HEK293 (cell line): ENCODE results near the gene NDRG4.

Experiments used
- CTCF ChIA-PET: fragments of 350-600 bp; formaldehyde crosslinking; extraction: SDS; loops from one replicate; lab custom pipeline; 2021; ENCODE audit warnings: antibody characterized with exemption; lab: Yijun Ruan, JAX
- POLR2A ChIA-PET: fragments of 300-600 bp; formaldehyde crosslinking; extraction: SDS; loops from one replicate; lab custom pipeline; 2020; ENCODE audit warnings: antibody characterized with exemption, inconsistent platforms; lab: Yijun Ruan, JAX
- H3K27ac ChIP-seq: fragments of 200-500 bp; sonication (Bioruptor generic); 2 replicates; pipeline ENCODE4 v1.5.1; 2014; ENCODE audit warnings: low read depth, low read length, control low read depth, inconsistent platforms; ENCODE audit errors: extremely low read depth
- H3K36me3 ChIP-seq, 2 experiments: fragments of 200-500 bp in 1 of 2; sonication (Bioruptor generic) in 1 of 2; 1 replicate in 1 of 2; 2 replicates in 1 of 2; pipeline ENCODE4 v1.5.1; 2014 to 2017; ENCODE audit warnings: inconsistent platforms in 2 of 2, low read length in 2 of 2; ENCODE audit not compliant: control insufficient read depth in 2 of 2, insufficient read depth in 1 of 2
- H3K4me1 ChIP-seq: fragments of 200-500 bp; sonication (Bioruptor generic); 2 replicates; pipeline ENCODE4 v1.5.1; 2014; ENCODE audit warnings: mild to moderate bottlenecking, low read length, inconsistent platforms; ENCODE audit not compliant: control insufficient read depth, insufficient read depth
- H3K4me3 ChIP-seq: 2 replicates; pipeline ENCODE4 v1.5.1; 2011; ENCODE audit warnings: low read depth, mild to moderate bottlenecking, control low read depth, low read length, moderate library complexity
- H3K9me3 ChIP-seq: fragments of 200-500 bp; sonication (Bioruptor generic); 2 replicates; pipeline ENCODE4 v1.5.1; 2014; ENCODE audit warnings: low read depth, low read length, inconsistent platforms; ENCODE audit not compliant: control insufficient read depth, insufficient read depth
- BCL11A ChIP-seq: fragments of 450-650 bp; formaldehyde crosslinking; IDR thresholded peaks from 2 replicates; pipeline ENCODE4 v1.5.1; 2016; ENCODE audit warnings: low read depth, missing biosample characterization, missing genetic modification characterization
- BCL6B ChIP-seq: fragments of 450-650 bp; formaldehyde crosslinking; IDR thresholded peaks from 2 replicates; pipeline ENCODE4 v1.5.1; 2017; ENCODE audit warnings: missing biosample characterization, missing genetic modification characterization
- GLIS1 ChIP-seq: fragments of 450-650 bp; formaldehyde crosslinking; IDR thresholded peaks from 2 replicates; pipeline ENCODE4 v1.5.1; 2016; ENCODE audit warnings: missing biosample characterization, missing genetic modification characterization
- HOXA7 ChIP-seq: sonication (generic); formaldehyde crosslinking; IDR thresholded peaks from 2 replicates; pipeline ENCODE4 v1.8.1; 2022; ENCODE audit warnings: missing genetic modification reagents, borderline replicate concordance
- HOXC10 ChIP-seq: sonication (generic); formaldehyde crosslinking; IDR thresholded peaks from 2 replicates; pipeline ENCODE4 v1.8.1; 2023; ENCODE audit warnings: mild to moderate bottlenecking, missing genetic modification reagents
- HOXD13 ChIP-seq: sonication (generic); formaldehyde crosslinking; IDR thresholded peaks from 2 replicates; pipeline ENCODE4 v1.8.0; 2022; ENCODE audit warnings: missing genetic modification reagents, borderline replicate concordance
- OSR2 ChIP-seq: fragments of 450-650 bp; formaldehyde crosslinking; IDR thresholded peaks from 2 replicates; pipeline ENCODE4 v1.5.1; 2016; ENCODE audit warnings: missing biosample characterization, missing genetic modification characterization
- OVOL3 ChIP-seq: fragments of 450-650 bp; formaldehyde crosslinking; IDR thresholded peaks from 2 replicates; pipeline ENCODE4 v1.5.1; 2016; ENCODE audit warnings: missing biosample characterization, missing genetic modification characterization
- PRDM1 ChIP-seq: fragments of 450-650 bp; formaldehyde crosslinking; IDR thresholded peaks from 2 replicates; pipeline ENCODE4; 2016; ENCODE audit warnings: missing biosample characterization, missing genetic modification characterization
- YY2 ChIP-seq: fragments of 450-650 bp; formaldehyde crosslinking; IDR thresholded peaks from 2 replicates; pipeline ENCODE4 v1.5.1; 2016; ENCODE audit warnings: missing biosample characterization, missing genetic modification characterization
- ZBTB1 ChIP-seq: fragments of 450-650 bp; formaldehyde crosslinking; IDR thresholded peaks from 2 replicates; pipeline ENCODE4 v1.5.1; 2016; ENCODE audit warnings: missing biosample characterization, missing genetic modification characterization
- ZBTB17 ChIP-seq: fragments of 450-650 bp; formaldehyde crosslinking; IDR thresholded peaks from 2 replicates; pipeline ENCODE4 v1.5.1; 2016; ENCODE audit warnings: missing biosample characterization, missing genetic modification characterization
- ZBTB48 ChIP-seq: fragments of 450-650 bp; formaldehyde crosslinking; IDR thresholded peaks from 2 replicates; pipeline ENCODE4 v1.5.1; 2016; ENCODE audit warnings: missing biosample characterization, missing genetic modification characterization
- ZFP41 ChIP-seq: fragments of 450-650 bp; formaldehyde crosslinking; IDR thresholded peaks from 2 replicates; pipeline ENCODE4 v1.5.1; 2016; ENCODE audit warnings: missing biosample characterization, missing genetic modification characterization, borderline replicate concordance
- ZNF184 ChIP-seq: fragments of 450-650 bp; IDR thresholded peaks from 2 replicates; pipeline ENCODE4 v1.5.1; 2018; ENCODE audit warnings: missing biosample characterization, mild to moderate bottlenecking, missing genetic modification characterization
- ZNF211 ChIP-seq: fragments of 450-650 bp; formaldehyde crosslinking; IDR thresholded peaks from 2 replicates; pipeline ENCODE4 v1.5.1; 2016; ENCODE audit warnings: low read depth, missing biosample characterization, missing genetic modification characterization
- ZNF433 ChIP-seq: fragments of 450-650 bp; formaldehyde crosslinking; IDR thresholded peaks from 2 replicates; pipeline ENCODE4 v1.5.1; 2016; ENCODE audit warnings: missing biosample characterization, missing genetic modification characterization, low read depth
- ZNF510 ChIP-seq: fragments of 450-650 bp; formaldehyde crosslinking; IDR thresholded peaks from 2 replicates; pipeline ENCODE4 v1.5.1; 2018; ENCODE audit warnings: mild to moderate bottlenecking, missing genetic modification characterization, missing biosample characterization; ENCODE audit not compliant: insufficient replicate concordance
- ZNF600 ChIP-seq: fragments of 450-650 bp; formaldehyde crosslinking; IDR thresholded peaks from 2 replicates; pipeline ENCODE4 v1.5.1; 2016; ENCODE audit warnings: missing biosample characterization, missing genetic modification characterization
- TF ChIP-seq, protein P1 (sequence below): fragments of 450-650 bp; formaldehyde crosslinking; IDR thresholded peaks from 2 replicates; pipeline ENCODE4 v1.5.1; 2017; ENCODE audit warnings: missing biosample characterization, mild to moderate bottlenecking, missing genetic modification characterization, moderate library complexity

NDRG4 gene

DNA sequence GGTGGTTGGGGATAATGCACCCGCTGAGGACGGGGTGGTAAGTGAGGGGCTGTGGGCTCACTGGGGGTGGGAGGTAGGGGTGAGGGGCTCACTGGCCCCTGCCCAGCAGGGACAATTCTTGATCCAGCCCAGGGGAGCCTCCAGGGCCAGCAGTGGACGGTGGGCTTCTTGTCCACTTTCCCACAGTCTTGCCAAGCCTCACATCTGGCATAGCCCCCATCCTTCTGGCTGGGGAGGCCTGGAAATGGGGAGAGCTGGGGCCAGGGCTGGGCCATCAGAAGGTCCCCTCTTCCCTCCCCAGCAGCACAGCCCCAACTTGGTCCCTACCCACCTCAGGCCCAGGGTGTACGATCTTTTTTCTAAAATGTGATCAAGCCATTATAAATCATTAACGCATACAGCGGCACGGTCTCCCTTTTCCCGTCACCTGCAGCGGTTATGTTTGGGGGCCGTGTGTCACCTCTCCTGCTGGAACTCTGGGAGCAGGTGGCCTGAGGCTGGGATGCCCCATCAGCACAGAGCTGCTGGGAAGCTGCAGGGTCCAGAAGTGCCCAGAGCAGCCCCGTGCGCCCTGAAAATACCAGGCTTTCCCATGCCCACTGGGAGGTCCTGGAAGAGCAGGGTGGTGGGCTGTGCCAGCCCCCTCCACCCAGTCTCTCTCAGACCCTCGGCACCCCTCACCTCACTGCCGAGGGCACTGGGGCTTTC is 8.2 kb downstream of the NDRG4 start:
- CTCF ChIA-PET = interaction anchor here (1.0 kb wide), 1 partner anchor 154 kb away, joined by 3 read pairs; no protein-coding TSS in a partner anchor
- TF ChIP-seq ZNF510 (tag by site-specific recombination) = no peak
- no peak for TF ChIP-seq ZNF211
- TF ChIP-seq ZBTB48 = no peak
- no peak for TF ChIP-seq ZNF433
- no peak for TF ChIP-seq OVOL3 (tag by site-specific recombination)
- TF ChIP-seq ZFP41 (tag by site-specific recombination) = no peak
- TF ChIP-seq YY2 (tag by site-specific recombination) = no peak
- TF ChIP-seq ZNF184 (tag by site-specific recombination) = no peak
- TF ChIP-seq, protein P1, sequence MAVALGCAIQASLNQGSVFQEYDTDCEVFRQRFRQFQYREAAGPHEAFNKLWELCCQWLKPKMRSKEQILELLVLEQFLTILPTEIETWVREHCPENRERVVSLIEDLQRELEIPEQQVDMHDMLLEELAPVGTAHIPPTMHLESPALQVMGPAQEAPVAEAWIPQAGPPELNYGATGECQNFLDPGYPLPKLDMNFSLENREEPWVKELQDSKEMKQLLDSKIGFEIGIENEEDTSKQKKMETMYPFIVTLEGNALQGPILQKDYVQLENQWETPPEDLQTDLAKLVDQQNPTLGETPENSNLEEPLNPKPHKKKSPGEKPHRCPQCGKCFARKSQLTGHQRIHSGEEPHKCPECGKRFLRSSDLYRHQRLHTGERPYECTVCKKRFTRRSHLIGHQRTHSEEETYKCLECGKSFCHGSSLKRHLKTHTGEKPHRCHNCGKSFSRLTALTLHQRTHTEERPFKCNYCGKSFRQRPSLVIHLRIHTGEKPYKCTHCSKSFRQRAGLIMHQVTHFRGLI (tag by site-specific recombination) = no peak
- no peak for TF ChIP-seq HOXA7 (CRISPR knock-in tag)
- TF ChIP-seq BCL6B (tag by site-specific recombination) = no peak
- Histone ChIP-seq H3K9me3 (no peaks in the 10 kb centered on the region), H3K36me3 (peaks cover 0 to 14% of the 10 kb centered on the region in 2 experiments; a peak in 1 of 3 replicates), H3K4me1 (no peaks in the 10 kb centered on the region), H3K27ac (no peak overlapping the region), H3K4me3 (no peak overlapping the region)
- POLR2A ChIA-PET = no interaction called here

DNA sequence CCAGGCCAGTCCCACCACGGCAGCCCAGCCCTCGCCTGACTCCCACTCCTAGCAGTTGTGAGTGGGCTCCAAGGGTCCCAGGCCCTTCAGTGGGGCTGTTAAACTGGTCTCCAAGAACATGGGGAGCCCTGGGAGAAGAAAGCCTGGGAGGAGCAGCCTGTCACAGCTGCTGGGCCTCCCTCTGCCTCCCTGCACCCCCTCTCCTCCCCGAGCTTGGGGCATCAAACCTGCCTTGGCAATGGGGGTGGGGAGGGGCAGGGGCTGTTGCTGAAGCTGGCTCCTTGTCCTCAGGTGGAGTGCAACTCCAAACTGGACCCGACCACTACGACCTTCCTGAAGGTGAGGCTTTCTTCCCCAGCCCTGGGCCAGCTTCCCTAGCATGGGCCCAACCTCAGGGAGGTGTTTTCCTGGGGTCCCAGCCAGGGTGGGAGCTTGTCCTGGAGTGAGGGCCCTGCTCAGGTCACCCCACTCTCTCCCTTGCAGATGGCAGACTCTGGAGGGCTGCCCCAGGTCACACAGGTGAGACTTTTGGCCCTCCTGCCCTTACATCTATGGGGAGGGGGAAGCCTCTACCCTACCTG is 8.8 kb downstream of the NDRG4 start:
- ChIA-PET POLR2A (no interaction called here), CTCF (interaction anchor here (0.6 to 1.0 kb wide), 2 partner anchors 154 to 786 kb away, joined by 3 to 5 read pairs; no protein-coding TSS in a partner anchor)
- H3K36me3 ChIP-seq = peaks cover 0 to 14% of the 10 kb centered on the region in 2 experiments; a peak in 1 of 3 replicates
- no peak overlapping the region for H3K27ac ChIP-seq
- no peak for TF ChIP-seq ZNF600 (tag by site-specific recombination)
- no peak for TF ChIP-seq ZBTB1 (tag by site-specific recombination)
- no peak for TF ChIP-seq PRDM1
- no peak for TF ChIP-seq ZBTB17 (tag by site-specific recombination)
- no peak for TF ChIP-seq HOXD13 (CRISPR knock-in tag)
- TF ChIP-seq YY2 (tag by site-specific recombination) = no peak
- no peak for TF ChIP-seq GLIS1 (tag by site-specific recombination)
- TF ChIP-seq OSR2 (tag by site-specific recombination) = no peak
- no peak for TF ChIP-seq BCL11A (tag by site-specific recombination)
- no peak for TF ChIP-seq HOXC10 (CRISPR knock-in tag)
- H3K9me3 ChIP-seq = no peaks in the 10 kb centered on the region
- H3K4me1 ChIP-seq = no peaks in the 10 kb centered on the region
- H3K4me3 ChIP-seq = no peak overlapping the region
